Measurements from ENCODE around the gene TMEM202. TPM values are rescaled to one million over a fixed set of nuclear protein-coding genes. Genes with fewer than 3 reads are reported as not detected.

Gene TMEM202
- total and polyA plus RNA-seq, 10 of the 15 experiments (the other 5 are each of a cell fraction or from before 2014, with no cell fraction given): not detected

DNA sequence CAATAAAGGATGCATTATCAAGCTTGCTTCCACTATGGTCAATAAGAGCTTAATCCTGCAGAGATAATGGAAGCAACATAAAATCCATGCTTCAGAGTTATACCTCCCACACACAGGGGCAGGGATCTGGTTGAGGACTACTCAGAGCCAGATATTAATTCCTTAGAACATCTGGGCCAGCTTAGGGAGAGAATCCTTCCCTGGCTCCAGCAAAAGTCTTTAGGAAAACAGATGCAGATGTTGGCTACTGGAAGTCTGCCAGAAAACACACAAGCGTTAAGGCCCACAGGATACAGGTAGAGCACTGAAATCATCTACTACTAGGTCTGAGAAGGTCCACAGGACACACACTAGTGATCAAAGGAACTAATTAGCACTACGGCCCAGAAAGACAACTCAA lies 25.2 kb downstream of the TMEM202 start:
- intact Hi-C loops (cut with micrococcal nuclease; ENCODE audit: unreplicated experiment) (no loop called here), in situ Hi-C loops (cut with MboI) (no loop called here)

GRCh38 chr15:72426753-72427152 lies 28.6 kb downstream of the TMEM202 start:
- ChIA-PET POLR2A (no interaction called here), RAD21 (ENCODE audit: unreplicated experiment) (no interaction called here), CTCF (no interaction called here), SMC1A (ENCODE audit: uncharacterized antibody, unreplicated experiment) (no interaction called here)
- no peak overlapping the region for H3K9ac ChIP-seq (ENCODE audit: control insufficient read depth, insufficient read depth, low read length)
- no peaks in the 10 kb centered on the region for H3K4me1 ChIP-seq (ENCODE audit: control insufficient read depth, insufficient read depth, low read length)
- BruUV-seq (replicated peaks): no TSS peak
- H2AFZ ChIP-seq (ENCODE audit: control insufficient read depth, low read depth, low read length): no peak overlapping the region
- H3K27ac ChIP-seq (ENCODE audit: control insufficient read depth, insufficient read depth): no peak overlapping the region
- no peaks in the 10 kb centered on the region for H3K79me2 ChIP-seq (ENCODE audit: control insufficient read depth, insufficient read depth, low read length)
- H3K4me3 ChIP-seq: no peak overlapping the region
- no peak for FAIRE-seq
- no peak for DNase-seq (ENCODE audit: low read depth, low spot score)
- no peaks in the 10 kb centered on the region for H3K36me3 ChIP-seq (ENCODE audit: control insufficient read depth in 2 of 2, insufficient read depth in 2 of 2, low read length in 1 of 2)
- ATAC-seq: no peak
- H3K4me2 ChIP-seq (ENCODE audit: control insufficient read depth, insufficient read depth): no peak overlapping the region
- in situ Hi-C loops (cut with MboI) (no loop called here), intact Hi-C loops (cut with micrococcal nuclease; ENCODE audit: unreplicated experiment) (no loop called here)
- no peaks in the 10 kb centered on the region; the same call in 2 of the 3 replicates for H3K9me3 ChIP-seq (replicated peaks; ENCODE audit: control insufficient read depth, insufficient read depth, low read length)
- no peaks in the 10 kb centered on the region for H3K27me3 ChIP-seq (replicated peaks in 1 of 2; ENCODE audit: control insufficient read depth in 2 of 2, insufficient read depth in 2 of 2, low read length in 1 of 2)
- H4K20me1 ChIP-seq (ENCODE audit: control insufficient read depth, insufficient read depth): no peaks in the 10 kb centered on the region
- TF ChIP-seq, protein P1, sequence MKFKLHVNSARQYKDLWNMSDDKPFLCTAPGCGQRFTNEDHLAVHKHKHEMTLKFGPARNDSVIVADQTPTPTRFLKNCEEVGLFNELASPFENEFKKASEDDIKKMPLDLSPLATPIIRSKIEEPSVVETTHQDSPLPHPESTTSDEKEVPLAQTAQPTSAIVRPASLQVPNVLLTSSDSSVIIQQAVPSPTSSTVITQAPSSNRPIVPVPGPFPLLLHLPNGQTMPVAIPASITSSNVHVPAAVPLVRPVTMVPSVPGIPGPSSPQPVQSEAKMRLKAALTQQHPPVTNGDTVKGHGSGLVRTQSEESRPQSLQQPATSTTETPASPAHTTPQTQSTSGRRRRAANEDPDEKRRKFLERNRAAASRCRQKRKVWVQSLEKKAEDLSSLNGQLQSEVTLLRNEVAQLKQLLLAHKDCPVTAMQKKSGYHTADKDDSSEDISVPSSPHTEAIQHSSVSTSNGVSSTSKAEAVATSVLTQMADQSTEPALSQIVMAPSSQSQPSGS (IDR thresholded peaks at IDR 0.05; ENCODE audit: low read length): no peak
- TF ChIP-seq RAD21 (IDR thresholded peaks at IDR 0.05; ENCODE audit: insufficient read depth, low read depth, low read length) (no peak), ZSCAN29 (IDR thresholded peaks at IDR 0.05) (no peak), BRCA1 (IDR thresholded peaks at IDR 0.05; ENCODE audit: low read depth, low read length) (no peak), FOXM1 (IDR thresholded peaks at IDR 0.05; ENCODE audit: low read depth, low read length) (no peak), SP1 (IDR thresholded peaks at IDR 0.05; ENCODE audit: low read depth, low read length) (no peak), NR2C1 (IDR thresholded peaks at IDR 0.05) (no peak)
- TF ChIP-seq, protein P2, sequence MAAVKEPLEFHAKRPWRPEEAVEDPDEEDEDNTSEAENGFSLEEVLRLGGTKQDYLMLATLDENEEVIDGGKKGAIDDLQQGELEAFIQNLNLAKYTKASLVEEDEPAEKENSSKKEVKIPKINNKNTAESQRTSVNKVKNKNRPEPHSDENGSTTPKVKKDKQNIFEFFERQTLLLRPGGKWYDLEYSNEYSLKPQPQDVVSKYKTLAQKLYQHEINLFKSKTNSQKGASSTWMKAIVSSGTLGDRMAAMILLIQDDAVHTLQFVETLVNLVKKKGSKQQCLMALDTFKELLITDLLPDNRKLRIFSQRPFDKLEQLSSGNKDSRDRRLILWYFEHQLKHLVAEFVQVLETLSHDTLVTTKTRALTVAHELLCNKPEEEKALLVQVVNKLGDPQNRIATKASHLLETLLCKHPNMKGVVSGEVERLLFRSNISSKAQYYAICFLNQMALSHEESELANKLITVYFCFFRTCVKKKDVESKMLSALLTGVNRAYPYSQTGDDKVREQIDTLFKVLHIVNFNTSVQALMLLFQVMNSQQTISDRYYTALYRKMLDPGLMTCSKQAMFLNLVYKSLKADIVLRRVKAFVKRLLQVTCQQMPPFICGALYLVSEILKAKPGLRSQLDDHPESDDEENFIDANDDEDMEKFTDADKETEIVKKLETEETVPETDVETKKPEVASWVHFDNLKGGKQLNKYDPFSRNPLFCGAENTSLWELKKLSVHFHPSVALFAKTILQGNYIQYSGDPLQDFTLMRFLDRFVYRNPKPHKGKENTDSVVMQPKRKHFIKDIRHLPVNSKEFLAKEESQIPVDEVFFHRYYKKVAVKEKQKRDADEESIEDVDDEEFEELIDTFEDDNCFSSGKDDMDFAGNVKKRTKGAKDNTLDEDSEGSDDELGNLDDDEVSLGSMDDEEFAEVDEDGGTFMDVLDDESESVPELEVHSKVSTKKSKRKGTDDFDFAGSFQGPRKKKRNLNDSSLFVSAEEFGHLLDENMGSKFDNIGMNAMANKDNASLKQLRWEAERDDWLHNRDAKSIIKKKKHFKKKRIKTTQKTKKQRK (IDR thresholded peaks at IDR 0.05; ENCODE audit: low read depth, low read length): no peak
- TF ChIP-seq, protein P3, sequence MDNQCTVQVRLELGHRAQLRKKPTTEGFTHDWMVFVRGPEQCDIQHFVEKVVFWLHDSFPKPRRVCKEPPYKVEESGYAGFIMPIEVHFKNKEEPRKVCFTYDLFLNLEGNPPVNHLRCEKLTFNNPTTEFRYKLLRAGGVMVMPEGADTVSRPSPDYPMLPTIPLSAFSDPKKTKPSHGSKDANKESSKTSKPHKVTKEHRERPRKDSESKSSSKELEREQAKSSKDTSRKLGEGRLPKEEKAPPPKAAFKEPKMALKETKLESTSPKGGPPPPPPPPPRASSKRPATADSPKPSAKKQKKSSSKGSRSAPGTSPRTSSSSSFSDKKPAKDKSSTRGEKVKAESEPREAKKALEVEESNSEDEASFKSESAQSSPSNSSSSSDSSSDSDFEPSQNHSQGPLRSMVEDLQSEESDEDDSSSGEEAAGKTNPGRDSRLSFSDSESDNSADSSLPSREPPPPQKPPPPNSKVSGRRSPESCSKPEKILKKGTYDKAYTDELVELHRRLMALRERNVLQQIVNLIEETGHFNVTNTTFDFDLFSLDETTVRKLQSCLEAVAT (IDR thresholded peaks at IDR 0.05): no peak

More for the DNA sequence above, 25.2 kb downstream of the TMEM202 start:
- ATAC-seq (no peak), FAIRE-seq (no peak), DNase-seq (ENCODE audit: low read depth, low spot score) (no peak)
- ChIA-PET CTCF (no interaction called here), POLR2A (no interaction called here), SMC1A (ENCODE audit: uncharacterized antibody, unreplicated experiment) (no interaction called here), RAD21 (ENCODE audit: unreplicated experiment) (no interaction called here)
- no peaks in the 10 kb centered on the region; the same call in 2 of the 3 replicates for H3K9me3 ChIP-seq (replicated peaks; ENCODE audit: control insufficient read depth, insufficient read depth, low read length)
- H3K4me1 ChIP-seq (ENCODE audit: control insufficient read depth, insufficient read depth, low read length): no peaks in the 10 kb centered on the region
- no peaks in the 10 kb centered on the region for H3K79me2 ChIP-seq (ENCODE audit: control insufficient read depth, insufficient read depth, low read length)
- TF ChIP-seq, protein P4, sequence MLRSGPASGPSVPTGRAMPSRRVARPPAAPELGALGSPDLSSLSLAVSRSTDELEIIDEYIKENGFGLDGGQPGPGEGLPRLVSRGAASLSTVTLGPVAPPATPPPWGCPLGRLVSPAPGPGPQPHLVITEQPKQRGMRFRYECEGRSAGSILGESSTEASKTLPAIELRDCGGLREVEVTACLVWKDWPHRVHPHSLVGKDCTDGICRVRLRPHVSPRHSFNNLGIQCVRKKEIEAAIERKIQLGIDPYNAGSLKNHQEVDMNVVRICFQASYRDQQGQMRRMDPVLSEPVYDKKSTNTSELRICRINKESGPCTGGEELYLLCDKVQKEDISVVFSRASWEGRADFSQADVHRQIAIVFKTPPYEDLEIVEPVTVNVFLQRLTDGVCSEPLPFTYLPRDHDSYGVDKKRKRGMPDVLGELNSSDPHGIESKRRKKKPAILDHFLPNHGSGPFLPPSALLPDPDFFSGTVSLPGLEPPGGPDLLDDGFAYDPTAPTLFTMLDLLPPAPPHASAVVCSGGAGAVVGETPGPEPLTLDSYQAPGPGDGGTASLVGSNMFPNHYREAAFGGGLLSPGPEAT (IDR thresholded peaks at IDR 0.05; ENCODE audit: low read depth): no peak
- no TSS peak for BruUV-seq (replicated peaks)
- H3K4me3 ChIP-seq: no peak overlapping the region
- 67% methylated on average over 2 of the region's 2 CpGs for WGBS (ENCODE audit: insufficient coverage, insufficient replicate concordance, low lambda C conversion rate, missing lambda C conversion rate)
- H3K9ac ChIP-seq (ENCODE audit: control insufficient read depth, insufficient read depth, low read length): no peak overlapping the region
- no peaks in the 10 kb centered on the region for H3K27me3 ChIP-seq (replicated peaks in 1 of 2; ENCODE audit: control insufficient read depth in 2 of 2, insufficient read depth in 2 of 2, low read length in 1 of 2)
- H2AFZ ChIP-seq (ENCODE audit: control insufficient read depth, low read depth, low read length): no peak overlapping the region
- no peak overlapping the region for H3K27ac ChIP-seq (ENCODE audit: control insufficient read depth, insufficient read depth)
- H3K4me2 ChIP-seq (ENCODE audit: control insufficient read depth, insufficient read depth): no peak overlapping the region
- H4K20me1 ChIP-seq (ENCODE audit: control insufficient read depth, insufficient read depth): no peaks in the 10 kb centered on the region
- no peaks in the 10 kb centered on the region for H3K36me3 ChIP-seq (ENCODE audit: control insufficient read depth in 2 of 2, insufficient read depth in 2 of 2, low read length in 1 of 2)

Data from GM12878 (cell line).